ENCODE results near the gene NRG3. TPM values are rescaled to one million over a fixed set of nuclear protein-coding genes. Genes with fewer than 3 reads are reported as not detected.

Gene NRG3
- total RNA-seq, 2 donors from 2014 or later: 1.7 to 2.3 TPM

GRCh38 chr10:81848514-81848913, 26.5 kb upstream of the NRG3 start:
- TF ChIP-seq CTCF (conservative IDR thresholded peaks at IDR 0.05): no peak
- Mint-ChIP-seq H3K9me3 (peaks cover under 1% of the 10 kb centered on the region), H3K4me3 (no peak overlapping the region), H3K36me3 (ENCODE audit: low read depth) (no peaks in the 10 kb centered on the region), H3K27ac (no peak overlapping the region), H3K27me3 (ENCODE audit: insufficient read depth) (peaks cover 1% of the 10 kb centered on the region), H3K4me1 (peaks cover 4% of the 10 kb centered on the region)
- Histone ChIP-seq H3K27ac (ENCODE audit: low read depth, low read length) (no peak overlapping the region), H3K36me3 (ENCODE audit: control insufficient read depth, insufficient read depth, low read length) (no peaks in the 10 kb centered on the region), H3K9ac (ENCODE audit: extremely low read depth, low read length, poor library complexity, severe bottlenecking) (no peak overlapping the region), H3K4me1 (ENCODE audit: control insufficient read depth, insufficient read depth, low read length) (no peaks in the 10 kb centered on the region), H3K4me3 (ENCODE audit: low read length) (no peak overlapping the region), H3K9me3 (ENCODE audit: control insufficient read depth, low read length) (no peaks in the 10 kb centered on the region), H3K27me3 (ENCODE audit: control insufficient read depth, insufficient read depth, low read length, poor library complexity, severe bottlenecking) (no peaks in the 10 kb centered on the region)
- 25 to 60% methylated on average over 1 to 4 of the region's 4 CpGs for WGBS, 2 experiments (ENCODE audit: insufficient coverage in 1 of 2, insufficient read length in 1 of 2)
- no peak for DNase-seq

GRCh38 chr10:81848931-81849330, 26.1 kb upstream of the NRG3 start:
- Mint-ChIP-seq H3K27me3 (ENCODE audit: insufficient read depth) (peaks cover 1% of the 10 kb centered on the region), H3K4me3 (no peak overlapping the region), H3K36me3 (ENCODE audit: low read depth) (no peaks in the 10 kb centered on the region), H3K4me1 (peaks cover 4% of the 10 kb centered on the region), H3K27ac (no peak overlapping the region), H3K9me3 (peaks cover 5% of the 10 kb centered on the region)
- no peak overlapping the region for H3K27ac ChIP-seq (ENCODE audit: low read depth, low read length)
- no peak for TF ChIP-seq CTCF (conservative IDR thresholded peaks at IDR 0.05)
- H3K9ac ChIP-seq (ENCODE audit: extremely low read depth, low read length, poor library complexity, severe bottlenecking): no peak overlapping the region
- 96 to 100% methylated on average over 2 to 5 of the region's 5 CpGs for WGBS, 2 experiments (ENCODE audit: insufficient coverage in 1 of 2, insufficient read length in 1 of 2)
- DNase-seq: no peak
- peaks cover 3% of the 10 kb centered on the region for H3K9me3 ChIP-seq (ENCODE audit: control insufficient read depth, low read length)
- H3K4me1 ChIP-seq (ENCODE audit: control insufficient read depth, insufficient read depth, low read length): no peaks in the 10 kb centered on the region
- H3K4me3 ChIP-seq (ENCODE audit: low read length): no peak overlapping the region
- no peaks in the 10 kb centered on the region for H3K36me3 ChIP-seq (ENCODE audit: control insufficient read depth, insufficient read depth, low read length)
- no peaks in the 10 kb centered on the region for H3K27me3 ChIP-seq (ENCODE audit: control insufficient read depth, insufficient read depth, low read length, poor library complexity, severe bottlenecking)

DNA sequence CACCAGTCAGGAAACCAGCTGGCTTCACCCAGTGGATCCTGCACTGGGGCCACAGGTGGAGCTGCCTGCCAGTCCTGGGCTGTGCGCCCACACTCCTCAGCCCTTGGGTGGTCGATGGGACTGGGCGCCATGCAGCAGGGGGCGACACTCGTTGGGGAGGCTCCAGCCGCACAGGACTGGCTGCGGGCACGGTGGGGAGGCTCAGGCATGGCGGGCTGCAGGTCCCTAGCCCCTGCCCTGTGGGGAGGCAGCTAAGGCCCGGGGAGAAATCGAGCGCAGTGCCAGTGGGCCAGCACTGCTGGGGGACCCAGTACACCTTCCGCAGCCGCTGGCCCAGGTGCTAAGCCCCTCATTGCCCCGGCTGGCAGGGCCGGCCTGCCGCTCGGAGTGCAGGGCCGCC, 12.4 kb upstream of the NRG3 start:
- 93 to 97% methylated on average over 6 to 19 of the region's 19 CpGs for WGBS, 2 experiments (ENCODE audit: insufficient coverage in 1 of 2, insufficient read length in 1 of 2)

More for the DNA sequence above, 12.4 kb upstream of the NRG3 start:
- no peak for TF ChIP-seq CTCF (conservative IDR thresholded peaks at IDR 0.05)
- H3K4me3 Mint-ChIP-seq: no peak overlapping the region
- no peaks in the 10 kb centered on the region for H3K36me3 Mint-ChIP-seq (ENCODE audit: low read depth)
- H3K9me3 Mint-ChIP-seq: peaks cover 25% of the 10 kb centered on the region
- Histone ChIP-seq H3K27me3 (ENCODE audit: control insufficient read depth, insufficient read depth, low read length, poor library complexity, severe bottlenecking) (no peaks in the 10 kb centered on the region), H3K9ac (ENCODE audit: extremely low read depth, low read length, poor library complexity, severe bottlenecking) (no peak overlapping the region), H3K27ac (ENCODE audit: low read depth, low read length) (no peak overlapping the region), H3K4me1 (ENCODE audit: control insufficient read depth, insufficient read depth, low read length) (peaks cover 3% of the 10 kb centered on the region), H3K36me3 (ENCODE audit: control insufficient read depth, insufficient read depth, low read length) (no peaks in the 10 kb centered on the region), H3K9me3 (ENCODE audit: control insufficient read depth, low read length) (peaks cover 12% of the 10 kb centered on the region), H3K4me3 (ENCODE audit: low read length) (no peak overlapping the region)
- DNase-seq: no peak
- no peaks in the 10 kb centered on the region for H3K27me3 Mint-ChIP-seq (ENCODE audit: insufficient read depth)
- peaks cover 12% of the 10 kb centered on the region for H3K4me1 Mint-ChIP-seq
- H3K27ac Mint-ChIP-seq: no peak overlapping the region

Data from endodermal cell (in vitro differentiated cells).